ENCODE measurements around the gene NUP210.

- TF ChIP-seq POLR2AphosphoS5 (IDR thresholded peaks at IDR 0.05; ENCODE audit: low read depth, low read length) (no peak), FOXJ3 (CRISPR knock-in tag; IDR thresholded peaks at IDR 0.05) (no peak), GABPA (IDR thresholded peaks at IDR 0.05; ENCODE audit: low read depth) (no peak), EP300 (IDR thresholded peaks at IDR 0.05; ENCODE audit: borderline replicate concordance in 1 of 2, low read depth in 1 of 2, low read length in 1 of 2) (no peak), RAD21 (IDR thresholded peaks at IDR 0.05; ENCODE audit: low read length) (no peak), NFIC (IDR thresholded peaks at IDR 0.05; ENCODE audit: borderline replicate concordance) (no peak)
- TF ChIP-seq, protein P1, sequence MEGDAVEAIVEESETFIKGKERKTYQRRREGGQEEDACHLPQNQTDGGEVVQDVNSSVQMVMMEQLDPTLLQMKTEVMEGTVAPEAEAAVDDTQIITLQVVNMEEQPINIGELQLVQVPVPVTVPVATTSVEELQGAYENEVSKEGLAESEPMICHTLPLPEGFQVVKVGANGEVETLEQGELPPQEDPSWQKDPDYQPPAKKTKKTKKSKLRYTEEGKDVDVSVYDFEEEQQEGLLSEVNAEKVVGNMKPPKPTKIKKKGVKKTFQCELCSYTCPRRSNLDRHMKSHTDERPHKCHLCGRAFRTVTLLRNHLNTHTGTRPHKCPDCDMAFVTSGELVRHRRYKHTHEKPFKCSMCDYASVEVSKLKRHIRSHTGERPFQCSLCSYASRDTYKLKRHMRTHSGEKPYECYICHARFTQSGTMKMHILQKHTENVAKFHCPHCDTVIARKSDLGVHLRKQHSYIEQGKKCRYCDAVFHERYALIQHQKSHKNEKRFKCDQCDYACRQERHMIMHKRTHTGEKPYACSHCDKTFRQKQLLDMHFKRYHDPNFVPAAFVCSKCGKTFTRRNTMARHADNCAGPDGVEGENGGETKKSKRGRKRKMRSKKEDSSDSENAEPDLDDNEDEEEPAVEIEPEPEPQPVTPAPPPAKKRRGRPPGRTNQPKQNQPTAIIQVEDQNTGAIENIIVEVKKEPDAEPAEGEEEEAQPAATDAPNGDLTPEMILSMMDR (IDR thresholded peaks at IDR 0.05) = no peak
- TF ChIP-seq, protein P2, sequence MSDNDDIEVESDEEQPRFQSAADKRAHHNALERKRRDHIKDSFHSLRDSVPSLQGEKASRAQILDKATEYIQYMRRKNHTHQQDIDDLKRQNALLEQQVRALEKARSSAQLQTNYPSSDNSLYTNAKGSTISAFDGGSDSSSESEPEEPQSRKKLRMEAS (IDR thresholded peaks at IDR 0.05; ENCODE audit: low read depth) = no peak
These were observed 16.8 kb downstream of the NUP210 start for GRCh38 chr3:13403213-13403819.

All from SK-N-SH (cell line).